Stomach (tissue), 9 donors: Measurements from ENCODE around the gene ZBTB1. TPM values are rescaled to one million over a fixed set of nuclear protein-coding genes. Genes with fewer than 3 reads are reported as not detected.
A peak's percentile ranks its signal among the peaks of the same experiment; 100 is the strongest.

Experiments used
- DNase-seq, 2 donors: peaks; one replicate each; pipeline versions ENCODE4 v3.0.0 to v3.0.0-alpha.2; 2013 to 2019
- H3K27ac ChIP-seq, 5 donors: fragments of 200-600 bp in 4 of 5; sonication (generic) in 4 of 5; one replicate each; pipeline ENCODE4 v1.5.1; 2013 to 2019; ENCODE audit warnings: mild to moderate bottlenecking in 1 of 5, moderate library complexity in 1 of 5
- H3K27me3 ChIP-seq, 3 donors: fragments of 200-600 bp; sonication (generic); one replicate each; pipeline ENCODE4 v1.5.1; 2017 to 2019; ENCODE audit warnings: mixed run types in 1 of 3
- H3K36me3 ChIP-seq, 4 donors: fragments of 200-600 bp; sonication (generic); 1 replicate in 3 of 4; 2 replicates in 1 of 4; pipeline ENCODE4 v1.5.1; 2016 to 2019
- H3K4me1 ChIP-seq, 4 donors: fragments of 200-600 bp; sonication (generic); one replicate each; pipeline ENCODE4 v1.5.1; 2016 to 2019
- H3K4me3 ChIP-seq, 4 donors: fragments of 200-600 bp; sonication (generic) in 3 of 4; one replicate each; pipeline ENCODE4 v1.5.1; 2016 to 2019; ENCODE audit warnings: mild to moderate bottlenecking in 1 of 4
- H3K9me3 ChIP-seq, 4 donors: fragments of 200-600 bp; sonication (generic); one replicate each; pipeline ENCODE4 v1.5.1; 2016 to 2019
- CTCF ChIP-seq, 7 experiments: fragments of 450-650 bp in 4 of 7; fragments of 200-600 bp in 3 of 7; sonication (generic) in 3 of 7; IDR thresholded peaks; one replicate each; pipeline ENCODE4 v1.5.1; 2016 to 2019; ENCODE audit warnings: antibody characterized with exemption in 7 of 7, control low read depth in 2 of 7, mild to moderate bottlenecking in 1 of 7
- EP300 ChIP-seq: sonication (generic); formaldehyde crosslinking; IDR thresholded peaks from one replicate; pipeline ENCODE4 v1.6.1; 2017; ENCODE audit warnings: antibody characterized with exemption
- POLR2A ChIP-seq, 4 donors: fragments of 450-650 bp; IDR thresholded peaks; one replicate each; pipeline ENCODE4 v1.6.1; 2016; ENCODE audit warnings: antibody characterized with exemption in 4 of 4, control low read depth in 2 of 4, mild to moderate bottlenecking in 1 of 4, moderate library complexity in 1 of 4
- POLR2AphosphoS5 ChIP-seq, 3 donors: sonication (generic); formaldehyde crosslinking; IDR thresholded peaks; one replicate each; pipeline ENCODE4 v1.6.1; 2016; ENCODE audit warnings: antibody characterized with exemption in 3 of 3
- WGBS, 5 donors: extraction: QIAGEN DNeasy Blood & Tissue Kit in 3 of 5; methylation state at CpG; one replicate each; pipeline versions ENCODE4 v1.1.5 to v1.1.7; 2013 to 2018; 5-methylcytosine and 5-hydroxymethylcytosine counted together
- intact Hi-C: fragments of 100-400 bp; cut with DNase I; formaldehyde crosslinking; loops from one replicate; pipeline ENCODE4 v1.15.1; 2023; ENCODE audit warnings: low total_unique reads
- polyA plus RNA-seq, 3 donors: library from polyadenylated mRNA; stranded (reverse); fragments of 200-250 nt; gene quantifications; one replicate each; pipeline ENCODE4 v1.2.3, GENCODE V29; 2013
- total RNA-seq, 5 donors: library from RNA; depleted of rRNA; stranded (reverse); fragments of >200 nt; gene quantifications; one replicate each; pipeline versions ENCODE4 v1.1.0 to v1.2.3, GENCODE V29; 2014 to 2016
- donor health status: healthy with polysubstance abuse.
- donor health status: Bipolar disorder and iron deficiency.
- donor health status: healthy.

Gene ZBTB1
- total and polyA plus RNA-seq, 8 donors = 9.8 to 137 (median 37.4) TPM

DNA sequence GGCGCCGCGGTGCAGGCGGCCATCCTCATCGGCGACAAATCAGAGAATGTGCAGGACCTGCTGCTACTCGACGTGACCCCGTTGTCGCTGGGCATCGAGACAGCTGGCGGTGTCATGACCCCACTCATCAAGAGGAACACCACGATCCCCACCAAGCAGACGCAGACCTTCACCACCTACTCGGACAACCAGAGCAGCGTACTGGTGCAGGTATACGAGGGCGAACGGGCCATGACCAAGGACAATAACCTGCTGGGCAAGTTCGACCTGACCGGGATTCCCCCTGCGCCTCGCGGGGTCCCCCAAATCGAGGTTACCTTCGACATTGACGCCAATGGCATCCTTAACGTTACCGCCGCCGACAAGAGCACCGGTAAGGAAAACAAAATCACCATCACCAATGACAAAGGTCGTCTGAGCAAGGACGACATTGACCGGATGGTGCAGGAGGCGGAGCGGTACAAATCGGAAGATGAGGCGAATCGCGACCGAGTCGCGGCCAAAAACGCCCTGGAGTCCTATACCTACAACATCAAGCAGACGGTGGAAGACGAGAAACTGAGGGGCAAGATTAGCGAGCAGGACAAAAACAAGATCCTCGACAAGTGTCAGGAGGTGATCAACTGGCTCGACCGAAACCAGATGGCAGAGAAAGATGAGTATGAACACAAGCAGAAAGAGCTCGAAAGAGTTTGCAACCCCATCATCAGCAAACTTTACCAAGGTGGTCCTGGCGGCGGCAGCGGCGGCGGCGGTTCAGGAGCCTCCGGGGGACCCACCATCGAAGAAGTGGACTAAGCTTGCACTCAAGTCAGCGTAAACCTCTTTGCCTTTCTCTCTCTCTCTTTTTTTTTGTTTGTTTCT is 37.6 kb downstream of the ZBTB1 start:
- H3K4me1 ChIP-seq = peaks cover 3 to 55% (median 36%) of the 10 kb centered on the region in 4 donors
- H3K27me3 ChIP-seq = peaks cover 0 to 19% (median 13%) of the 10 kb centered on the region in 3 donors
- H3K27ac ChIP-seq = peak overlapping the region in 2 of 5 donors; percentile 25 to 39
- 9 to 12% (median 12%) methylated on average over 53 to 61 of the region's 61 CpGs for WGBS, 5 donors
- H3K9me3 ChIP-seq = peaks cover 0 to 9% (median 4%) of the 10 kb centered on the region in 4 donors
- DNase-seq = peak in 1 of 2 donors; percentile 36
- TF ChIP-seq EP300 (no peak), POLR2AphosphoS5 (IDR thresholded peaks at IDR 0.05) (no peak), POLR2A (IDR thresholded peaks at IDR 0.05) (no peak), CTCF (IDR thresholded peaks at IDR 0.05) (no peak)
- intact Hi-C loops = no loop called here
- no peaks in the 10 kb centered on the region for H3K36me3 ChIP-seq
- peak overlapping the region; percentile 57 to 70 (median 67) for H3K4me3 ChIP-seq

GRCh38 chr14:64542836-64543201 is 38.2 kb downstream of the ZBTB1 start:
- DNase-seq = no peak
- no peaks in the 10 kb centered on the region for H3K36me3 ChIP-seq
- peaks cover 0 to 19% (median 13%) of the 10 kb centered on the region in 3 donors for H3K27me3 ChIP-seq
- peaks cover 0 to 9% (median 4%) of the 10 kb centered on the region in 4 donors for H3K9me3 ChIP-seq
- H3K27ac ChIP-seq = peak overlapping the region in 2 of 5 donors; percentile 25 to 39
- no peak for TF ChIP-seq CTCF (IDR thresholded peaks at IDR 0.05)
- peak overlapping the region; percentile 57 to 70 (median 67) for H3K4me3 ChIP-seq
- intact Hi-C loops = no loop called here
- 17 to 36% (median 32%) methylated on average over 4 of the region's 4 CpGs for WGBS, 5 donors
- peaks cover 3 to 55% (median 36%) of the 10 kb centered on the region in 4 donors for H3K4me1 ChIP-seq

- H3K4me3 ChIP-seq = peak overlapping the region in 1 of 4 donors; percentile 57
- no peak overlapping the region for H3K27ac ChIP-seq
- intact Hi-C loops = no loop called here
- 61 to 79% (median 72%) methylated on average over 5 of the region's 5 CpGs for WGBS, 5 donors
- no peak for TF ChIP-seq CTCF (IDR thresholded peaks at IDR 0.05)
- TF ChIP-seq POLR2AphosphoS5 (IDR thresholded peaks at IDR 0.05) = no peak
- no peak for TF ChIP-seq EP300
- TF ChIP-seq POLR2A (IDR thresholded peaks at IDR 0.05) = no peak
- H3K4me1 ChIP-seq = peaks cover 3 to 56% (median 36%) of the 10 kb centered on the region in 4 donors
- H3K36me3 ChIP-seq = no peaks in the 10 kb centered on the region
- peaks cover 0 to 9% (median 4%) of the 10 kb centered on the region in 4 donors for H3K9me3 ChIP-seq
- DNase-seq = no peak
- peaks cover 0 to 21% (median 15%) of the 10 kb centered on the region in 3 donors for H3K27me3 ChIP-seq
Observed at GRCh38 chr14:64544607-64545312, 40.2 kb downstream of the ZBTB1 start.

- Histone ChIP-seq H3K9me3 (no peaks in the 10 kb centered on the region), H3K36me3 (no peaks in the 10 kb centered on the region), H3K27ac (peak overlapping the region in 3 of 5 donors; percentile 70 to 84 (median 79)), H3K4me1 (peaks cover 0 to 36% (median 14%) of the 10 kb centered on the region in 4 donors), H3K4me3 (no peak overlapping the region), H3K27me3 (peaks cover 0 to 8% (median 8%) of the 10 kb centered on the region in 3 donors)
- TF ChIP-seq POLR2A (IDR thresholded peaks at IDR 0.05) = no peak
- no peak for TF ChIP-seq EP300
- TF ChIP-seq POLR2AphosphoS5 (IDR thresholded peaks at IDR 0.05) = no peak
- no peak for TF ChIP-seq CTCF (IDR thresholded peaks at IDR 0.05)
- intact Hi-C loops = no loop called here
- DNase-seq = no peak
- 85 to 95% (median 89%) methylated on average over 1 of the region's 1 CpG for WGBS, 5 donors
Observed at GRCh38 chr14:64549016-64549415, 44.4 kb downstream of the ZBTB1 start.
